Endometrium (tissue), 2 donors: Measurements from ENCODE around the gene ANXA2R.
"Not testable (repeated sequence)": the region's sequence is repeated elsewhere in the genome, so short reads cannot be mapped to it uniquely, and the experiment has no call there.

ENCODE experiments used
- FAIRE-seq: peaks from 2 replicates; lab custom pipeline; 2012; peaks lifted over from hg19 to GRCh38; lab: Jason Lieb, UNC
- donor health status: control.
- donor health status: control.

Gene ANXA2R

GRCh38 chr5:43040287-43041098, at the start of gene ANXA2R:
ANXA2R (minus strand) TSS chr5:43040319; CDS start chr5:43040046, 273 bp downstream.
- no peak for FAIRE-seq

DNA sequence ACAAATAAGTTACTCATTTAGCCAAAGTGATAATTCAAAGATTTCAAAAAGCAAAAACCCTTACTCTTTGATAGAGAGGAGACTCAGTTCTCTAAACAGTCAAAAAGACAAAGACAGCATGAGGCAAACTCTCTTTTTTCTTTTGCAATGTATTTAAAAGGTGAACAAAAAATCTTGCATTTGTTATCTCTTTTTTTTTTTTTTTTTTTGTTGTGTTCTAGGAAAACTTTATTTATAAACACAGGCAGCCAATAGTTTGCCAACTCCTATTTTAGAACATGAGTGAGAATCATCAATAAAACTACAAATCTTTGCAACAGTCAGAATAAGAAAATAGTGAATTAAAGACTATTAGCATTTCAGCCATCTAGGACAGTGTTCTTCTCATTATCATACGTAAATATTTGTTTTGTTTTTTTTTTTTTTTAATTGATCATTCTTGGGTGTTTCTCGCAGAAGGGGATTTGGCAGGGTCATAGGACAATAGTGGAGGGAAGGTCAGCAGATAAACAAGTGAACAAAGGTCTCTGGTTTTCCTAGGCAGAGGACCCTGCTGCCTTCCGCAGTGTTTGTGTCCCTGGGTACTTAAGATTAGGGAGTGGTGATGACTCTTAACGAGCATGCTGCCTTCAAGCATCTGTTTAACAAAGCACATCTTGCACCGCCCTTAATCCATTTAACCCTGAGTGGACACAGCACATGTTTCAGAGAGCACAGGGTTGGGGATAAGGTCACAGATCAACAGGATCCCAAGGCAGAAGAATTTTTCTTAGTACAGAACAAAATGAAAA, 46.2 kb upstream of the ANXA2R start:
- FAIRE-seq: not testable (repeated sequence)

DNA sequence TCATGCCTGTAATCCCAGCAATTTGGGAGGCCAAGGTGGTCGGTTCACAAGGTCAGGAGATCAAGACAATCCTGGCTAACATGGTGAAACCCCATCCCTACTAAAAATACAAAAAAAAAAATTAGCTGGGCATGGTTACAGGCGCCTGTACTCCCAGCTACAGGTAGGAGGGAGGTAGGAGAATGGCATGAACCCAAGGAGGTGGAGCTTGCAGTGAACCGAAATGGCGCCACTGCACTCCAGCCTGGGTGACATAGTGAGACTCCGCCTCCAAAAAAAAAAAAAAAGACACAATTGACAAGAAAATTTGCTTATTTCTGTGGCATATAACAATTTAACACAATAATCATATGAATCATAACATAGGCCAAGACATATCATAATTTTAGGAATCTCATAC, 45.3 kb upstream of the ANXA2R start:
- FAIRE-seq: no peak

GRCh38 chr5:43084468-43084867, 44.3 kb upstream of the ANXA2R start:
- not testable (repeated sequence) for FAIRE-seq

DNA sequence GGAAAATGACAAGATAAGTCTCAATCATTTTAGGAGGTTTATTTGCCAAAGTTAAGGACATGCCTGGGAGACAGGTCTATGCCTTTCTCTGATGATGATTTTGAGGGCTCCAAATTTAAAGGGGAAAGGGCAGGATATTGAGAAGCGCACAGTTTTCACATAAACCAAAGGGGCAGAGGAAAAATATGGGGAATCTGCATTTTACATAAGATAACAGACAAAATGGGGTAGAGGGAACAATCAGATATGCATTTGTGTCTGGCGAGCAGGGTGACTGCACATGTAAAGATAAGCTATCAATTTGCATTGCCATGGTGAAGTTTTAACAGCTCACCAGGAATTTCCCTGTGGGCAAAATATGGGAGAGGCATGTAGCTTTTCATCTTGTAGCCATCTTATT, 41.2 kb upstream of the ANXA2R start:
- not testable (repeated sequence) for FAIRE-seq

DNA sequence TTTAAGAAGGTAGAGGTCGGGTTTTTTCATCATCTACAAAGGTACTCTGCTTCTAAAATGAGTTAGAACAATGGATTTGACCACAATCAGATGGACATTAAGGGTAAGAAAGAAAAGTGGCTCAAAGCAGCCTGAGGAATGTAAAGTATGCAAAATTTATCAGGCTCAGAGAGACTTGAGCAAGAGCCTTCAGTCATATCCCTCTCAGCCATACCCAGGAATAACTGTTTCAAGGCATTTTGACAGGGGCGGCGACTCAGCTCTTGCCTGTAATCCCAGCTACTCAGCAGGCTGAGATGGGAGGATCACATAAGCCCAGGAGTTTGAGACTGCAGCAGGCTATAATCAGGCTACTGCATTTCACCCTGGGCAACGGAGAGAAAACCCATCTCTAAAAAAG, 38.8 kb upstream of the ANXA2R start:
- FAIRE-seq: no peak

GRCh38 chr5:43077446-43078191, 37.5 kb upstream of the ANXA2R start:
- not testable (repeated sequence) for FAIRE-seq

DNA sequence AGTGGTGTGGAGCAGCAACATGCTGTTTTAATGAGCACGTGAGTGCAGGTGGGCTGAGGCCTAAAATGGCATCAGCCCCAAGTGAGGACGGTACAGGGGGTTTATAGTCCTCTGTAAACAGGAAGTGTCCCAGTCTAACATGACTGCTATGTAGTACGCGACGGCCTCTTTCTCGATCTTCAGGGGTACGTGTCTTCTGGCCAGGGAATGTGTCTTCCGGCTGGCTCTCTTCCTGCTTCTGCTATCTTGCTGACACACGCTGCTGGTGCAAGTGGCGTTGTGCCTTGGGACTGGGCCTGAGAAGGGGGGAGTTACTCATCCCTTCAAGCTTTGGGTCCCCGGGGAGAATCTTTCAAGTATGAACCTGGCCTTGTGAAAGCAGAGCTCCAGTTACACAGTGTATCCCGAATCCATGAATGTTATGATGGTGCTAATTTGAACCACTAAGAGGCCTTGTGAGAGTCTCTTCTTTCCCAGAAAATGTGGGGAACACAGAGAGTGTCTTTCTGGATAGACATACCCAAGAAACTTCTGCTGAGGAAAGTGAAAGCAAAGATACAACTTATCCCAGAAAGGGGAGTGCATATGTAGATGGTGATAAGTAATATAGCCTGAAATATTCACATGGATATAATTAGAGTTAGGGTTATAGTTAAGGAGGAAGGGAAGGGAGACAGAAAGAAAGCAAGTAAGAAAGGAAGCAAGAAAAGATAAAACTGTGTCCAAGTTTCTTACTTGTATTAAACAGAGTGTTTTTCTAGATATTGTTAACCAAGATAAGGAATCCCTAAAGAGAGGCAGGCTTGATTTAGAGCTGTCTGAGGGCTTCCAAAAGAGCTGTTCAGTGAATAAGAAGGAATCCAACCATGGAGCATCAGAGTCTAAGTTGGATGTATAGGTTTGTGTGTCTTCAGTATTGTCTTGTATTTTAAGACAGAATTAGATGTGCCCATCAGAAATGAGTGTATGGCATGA, 35.5 kb upstream of the ANXA2R start:
- no peak for FAIRE-seq

DNA sequence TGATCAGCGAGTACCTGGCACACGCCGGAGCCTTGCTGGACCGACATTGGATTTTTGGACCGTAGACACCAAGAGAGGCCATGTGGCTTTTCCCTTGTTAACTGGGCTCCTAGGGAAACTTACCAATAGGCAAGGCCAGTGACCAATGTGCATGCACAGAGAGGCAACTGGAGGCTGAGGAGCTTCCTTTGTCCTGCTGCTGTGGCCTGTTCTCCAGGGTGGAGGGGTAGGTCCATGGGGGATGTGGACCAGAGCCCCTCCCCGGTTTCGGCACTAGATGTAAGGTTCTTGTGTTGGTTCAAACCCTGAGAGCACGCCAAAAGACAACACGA, 34.8 kb upstream of the ANXA2R start:
- FAIRE-seq: no peak

- no peak for FAIRE-seq
These were observed 33.8 kb upstream of the ANXA2R start for GRCh38 chr5:43073597-43074546.

GRCh38 chr5:43069401-43069720, 29.2 kb upstream of the ANXA2R start:
- FAIRE-seq: not testable (repeated sequence)

DNA sequence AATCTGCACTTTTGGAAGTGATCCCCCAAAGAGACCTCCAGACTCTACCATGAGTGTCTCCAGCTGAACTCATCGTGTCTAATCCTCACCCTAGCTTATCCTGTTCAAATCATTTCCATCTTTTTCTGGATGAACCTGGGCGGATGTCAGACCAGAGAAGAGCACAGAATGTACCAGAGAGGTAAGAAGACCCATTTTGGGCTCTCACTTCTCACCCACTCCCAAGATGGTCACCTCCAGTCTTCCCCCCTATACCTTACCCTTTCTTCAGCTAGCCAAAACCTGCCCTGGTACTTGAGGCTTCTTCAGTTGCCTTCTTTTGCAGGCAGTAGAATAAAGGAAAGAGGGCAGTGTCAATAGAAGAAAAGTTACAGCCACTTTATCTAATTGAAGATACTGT, 27.9 kb upstream of the ANXA2R start:
- no peak for FAIRE-seq

- no peak for FAIRE-seq
These were observed 27.0 kb upstream of the ANXA2R start for GRCh38 chr5:43066799-43067741.

DNA sequence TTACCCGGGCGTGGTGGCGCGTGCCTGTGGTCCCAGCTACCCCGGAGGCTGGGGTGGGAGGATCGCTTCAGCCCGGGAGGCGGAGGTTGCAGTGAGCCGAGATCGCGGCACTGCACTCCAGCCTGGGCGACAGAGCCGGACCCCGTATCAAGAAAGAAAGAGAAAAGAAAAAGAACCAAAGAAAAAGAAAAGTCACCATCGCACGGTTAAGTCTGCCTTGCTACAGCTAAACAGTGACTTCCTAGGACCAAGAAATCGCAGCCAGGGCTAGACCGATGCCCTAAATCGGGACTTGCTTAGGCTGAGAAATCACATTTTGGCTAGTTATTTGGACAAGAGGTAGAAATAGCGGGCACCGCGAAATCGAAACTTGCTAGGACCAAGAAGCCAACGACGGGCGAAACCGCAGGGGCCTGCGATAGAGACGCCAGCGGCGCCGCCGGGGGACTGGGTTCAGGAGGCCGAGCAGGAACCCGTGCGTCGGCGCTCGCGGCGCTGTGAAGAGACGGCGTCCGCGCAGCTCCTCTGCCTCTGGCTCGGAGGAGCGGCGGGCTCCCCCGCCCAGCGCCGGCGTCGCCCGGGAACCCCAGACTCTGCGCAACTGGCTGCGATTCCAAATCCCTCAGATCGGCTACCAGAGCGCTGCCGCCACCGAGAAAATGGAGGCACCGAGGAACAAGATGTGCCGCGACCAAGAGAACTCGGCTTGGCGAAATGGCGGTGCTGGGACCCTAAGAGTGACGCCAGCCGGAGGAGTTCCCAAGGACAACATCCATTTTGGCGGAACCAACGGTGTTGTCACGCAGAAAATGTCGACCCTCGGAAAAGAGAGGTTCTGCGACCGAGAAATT, 26.1 kb upstream of the ANXA2R start:
- no peak for FAIRE-seq

DNA sequence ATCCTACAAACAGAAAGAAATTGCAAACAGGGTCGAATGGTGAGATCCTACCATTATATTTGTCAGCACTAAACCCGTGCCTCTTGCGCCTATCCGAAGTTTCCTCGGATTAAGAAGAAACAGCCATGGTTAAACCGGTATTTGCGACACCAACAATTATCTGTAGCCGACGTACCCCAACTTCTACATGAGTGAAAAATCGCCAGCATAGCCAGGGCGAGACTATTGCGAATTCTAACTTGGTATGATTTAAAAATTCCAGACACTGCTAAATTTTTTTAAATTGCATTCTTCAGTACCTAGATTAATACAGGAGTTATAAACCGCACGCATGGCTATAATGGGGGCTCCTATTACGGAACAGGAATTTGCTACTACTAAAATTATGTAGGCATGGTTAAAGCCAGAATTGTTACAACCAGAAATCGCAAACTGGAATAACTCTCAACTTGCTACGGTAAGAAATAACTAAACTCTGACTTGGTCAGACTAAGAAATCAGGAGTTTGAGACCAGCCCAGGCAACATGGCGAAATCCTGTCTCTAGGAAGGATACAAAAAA, 25.3 kb upstream of the ANXA2R start:
- FAIRE-seq: no peak

GRCh38 chr5:43063721-43064171, 23.6 kb upstream of the ANXA2R start:
- FAIRE-seq: no peak

GRCh38 chr5:43061352-43062075, 21.4 kb upstream of the ANXA2R start:
- no peak for FAIRE-seq
